GM19193 (cell line): ENCODE data around the gene MUC13.

Source experiments
- POLR2A ChIP-seq: IDR thresholded peaks from 4 replicates; pipeline ENCODE4 v1.6.1; 2011; ENCODE audit not compliant: insufficient read depth, insufficient read length; ENCODE audit errors: extremely low read depth

Gene MUC13

GRCh38 chr3:124960105-124960504 lies 25.6 kb upstream of the MUC13 start:
- TF ChIP-seq POLR2A: no peak

GRCh38 chr3:124952282-124952855 lies 17.8 kb upstream of the MUC13 start:
- TF ChIP-seq POLR2A: no peak

DNA sequence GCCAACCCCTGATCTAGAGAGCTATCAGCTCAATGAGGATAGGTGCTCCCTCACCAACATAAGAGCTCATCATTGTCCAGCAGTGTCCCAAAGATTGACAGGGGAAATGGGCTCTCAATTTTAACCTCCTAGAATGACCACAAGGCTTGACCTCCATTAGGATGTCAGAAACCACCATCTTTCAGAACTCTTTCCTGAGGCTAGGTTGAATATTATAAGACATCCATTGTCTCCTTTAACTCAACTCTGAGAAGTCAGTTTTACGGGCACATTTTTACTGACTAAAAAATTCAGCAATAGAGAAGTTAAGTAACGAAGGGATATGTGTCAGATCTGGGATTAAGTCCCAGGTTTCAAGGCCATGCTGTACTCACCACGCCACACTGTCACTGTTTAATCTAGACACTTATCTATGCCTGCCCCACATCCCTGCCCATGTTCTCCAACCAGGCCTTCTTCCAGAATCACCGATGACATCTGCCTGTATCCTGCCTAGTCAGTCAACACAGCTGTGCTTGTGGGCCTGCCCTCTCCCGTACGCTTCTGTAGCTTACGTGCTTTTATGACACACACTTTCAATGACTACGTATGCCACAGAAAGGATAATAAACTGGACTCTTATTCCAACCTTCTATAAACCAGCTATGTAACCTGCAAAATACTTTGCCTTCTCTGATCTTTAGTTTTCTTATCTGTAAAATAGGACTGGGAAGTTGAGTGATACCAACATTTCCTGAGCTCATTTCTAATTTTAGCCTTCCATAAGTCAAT lies 17.1 kb upstream of the MUC13 start:
- no peak for TF ChIP-seq POLR2A

DNA sequence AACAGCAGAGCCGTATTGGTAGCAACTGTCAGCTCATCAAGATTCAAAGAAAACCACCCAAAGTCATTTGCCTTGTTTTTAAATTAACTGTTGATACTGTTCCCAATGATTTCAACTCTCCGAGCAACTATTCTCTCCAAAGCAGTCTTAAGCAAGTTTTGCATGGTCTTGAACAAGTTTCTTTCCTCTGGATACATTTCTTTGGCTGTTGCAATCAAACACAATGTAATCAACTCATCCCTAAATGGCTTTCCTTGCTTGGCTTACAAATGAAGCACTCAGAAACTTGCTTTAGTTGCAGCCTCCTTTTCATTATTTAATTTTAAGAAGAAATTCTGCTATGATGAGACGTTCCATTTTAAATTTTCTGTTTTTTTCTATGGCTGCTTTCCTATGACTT lies 15.5 kb upstream of the MUC13 start:
- TF ChIP-seq POLR2A: no peak

- no peak for TF ChIP-seq POLR2A
Measured at GRCh38 chr3:124942613-124943012, 8.1 kb upstream of the MUC13 start.

- TF ChIP-seq POLR2A: no peak
Measured at GRCh38 chr3:124941771-124942170, 7.2 kb upstream of the MUC13 start.

DNA sequence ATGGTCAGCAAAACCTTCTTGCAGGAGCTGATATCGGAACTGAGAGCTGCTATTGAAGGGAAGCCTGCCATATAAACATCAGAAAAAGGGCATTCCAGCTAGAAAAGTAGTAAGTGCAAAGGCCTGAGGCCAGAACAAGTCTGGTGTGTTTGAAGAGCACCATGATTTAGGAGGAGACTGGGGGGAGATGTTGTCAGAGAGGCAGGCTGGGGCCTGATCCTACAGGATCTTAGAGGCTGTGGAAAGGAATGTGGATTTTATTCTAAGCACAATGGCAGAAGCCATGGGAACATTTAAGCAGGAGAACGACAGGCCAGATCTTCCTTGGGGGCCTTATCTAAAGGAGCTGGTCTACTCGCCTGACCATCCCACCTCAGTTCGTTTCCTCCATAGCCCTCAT lies 5.1 kb upstream of the MUC13 start:
- no peak for TF ChIP-seq POLR2A

DNA sequence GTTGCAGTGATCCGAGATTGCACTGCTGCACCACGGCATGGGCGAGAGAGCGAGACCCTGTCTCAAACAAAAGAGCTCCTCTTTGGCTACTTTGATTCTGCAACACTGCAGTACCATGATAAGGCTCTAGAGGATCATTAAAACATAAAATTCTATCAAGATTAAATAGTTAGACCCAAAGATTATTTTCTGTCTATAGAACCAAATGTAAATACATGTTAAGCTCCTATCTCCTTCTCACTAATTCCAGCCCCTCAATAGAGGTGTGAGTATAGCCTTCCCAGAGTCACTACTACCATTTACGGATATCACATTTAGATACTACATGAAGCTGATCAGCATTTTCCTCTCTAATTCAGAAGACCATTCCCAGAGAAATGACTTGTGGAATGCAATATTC lies 4.3 kb upstream of the MUC13 start:
- TF ChIP-seq POLR2A: no peak

GRCh38 chr3:124937049-124937448 lies 2.5 kb upstream of the MUC13 start:
- no peak for TF ChIP-seq POLR2A

DNA sequence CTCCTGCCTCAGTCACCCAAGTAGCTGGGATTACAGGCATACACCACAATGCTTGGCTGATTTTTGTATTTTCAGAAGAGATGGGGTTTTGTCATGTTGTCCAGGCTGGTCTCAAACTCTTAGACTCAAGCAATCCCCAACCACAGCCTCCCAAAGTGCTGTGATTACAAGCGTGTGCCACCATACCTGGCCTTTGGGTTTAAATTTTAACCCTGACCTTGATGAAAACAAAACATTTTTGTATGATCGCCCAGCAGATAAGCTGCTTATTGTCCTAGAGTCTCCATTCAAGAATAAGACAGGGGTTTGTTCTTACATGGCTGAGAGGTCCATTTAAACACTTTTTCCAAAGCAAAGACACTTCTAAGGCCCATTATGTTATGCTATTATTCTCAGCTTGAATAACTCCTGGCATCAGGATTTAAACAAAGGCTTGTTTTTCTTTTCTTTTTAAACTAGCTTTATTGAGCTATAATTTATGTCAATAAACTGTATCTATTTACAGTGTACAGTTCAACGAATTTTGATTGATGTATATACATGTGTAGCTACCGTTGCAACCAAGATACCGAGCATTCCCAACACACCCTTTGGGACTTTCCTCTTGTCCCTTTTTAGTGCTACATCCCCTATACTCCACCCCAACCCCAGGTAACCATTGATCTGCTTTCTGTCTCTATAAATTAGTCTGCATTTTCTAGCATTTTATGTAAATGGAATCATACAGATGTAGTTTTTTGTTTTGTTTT lies 1.4 kb upstream of the MUC13 start:
- TF ChIP-seq POLR2A: no peak

- no peak for TF ChIP-seq POLR2A
Measured at GRCh38 chr3:124935264-124935663, 713 bp upstream of the MUC13 start.

GRCh38 chr3:124928333-124929202 lies 6.0 kb downstream of the MUC13 start:
- no peak for TF ChIP-seq POLR2A

GRCh38 chr3:124927574-124928045 lies 6.9 kb downstream of the MUC13 start:
- TF ChIP-seq POLR2A: no peak

- no peak for TF ChIP-seq POLR2A
Measured at GRCh38 chr3:124926426-124927101, 8.0 kb downstream of the MUC13 start.

DNA sequence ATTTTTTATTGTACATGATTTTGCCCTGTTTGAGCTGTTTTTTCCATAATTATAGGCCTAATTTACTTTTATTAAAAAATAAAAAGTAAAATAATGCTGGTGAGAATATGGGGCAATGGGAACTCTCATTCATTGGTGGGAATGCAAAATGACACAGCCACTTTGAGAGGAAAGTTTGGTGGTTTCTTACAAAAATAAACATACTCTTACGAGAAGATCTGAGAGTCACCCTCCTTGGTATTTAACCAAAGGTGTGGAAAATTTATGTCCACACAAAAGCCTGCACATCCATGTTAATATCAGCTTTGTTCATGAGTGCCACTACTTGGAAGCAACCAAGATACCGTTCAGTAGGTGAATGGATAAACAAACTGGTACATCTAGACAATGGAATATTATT lies 9.8 kb downstream of the MUC13 start:
- no peak for TF ChIP-seq POLR2A

- no peak for TF ChIP-seq POLR2A
Measured at GRCh38 chr3:124923833-124924232, 10.7 kb downstream of the MUC13 start.
